Neural cell (in vitro differentiated cells): ENCODE measurements around the gene BICC1. TPM values are rescaled to one million over a fixed set of nuclear protein-coding genes. Genes with fewer than 3 reads are reported as not detected.

Experiments
- H2AFZ ChIP-seq: fragments of 200-600, 300-800 bp; sonication (generic), shearing (Covaris generic); 2 replicates; pipeline ENCODE4 v1.6.0; 2014; ENCODE audit warnings: low read depth, mild to moderate bottlenecking, antibody characterized with exemption, low read length, moderate library complexity
- H3F3A ChIP-seq: fragments of 200-600 bp; shearing (Covaris generic); 2 replicates; pipeline ENCODE4 v1.6.1; 2016; ENCODE audit warnings: mild to moderate bottlenecking, moderate library complexity, mixed read lengths, antibody characterized with exemption, low read length; ENCODE audit not compliant: insufficient read depth, poor library complexity, severe bottlenecking
- H3K27ac ChIP-seq: fragments of 200-600, 300-800 bp; sonication (generic), shearing (Covaris generic); 2 replicates; pipeline ENCODE4 v1.5.1; 2014; ENCODE audit warnings: mild to moderate bottlenecking, low read length, moderate library complexity
- H3K27me3 ChIP-seq: fragments of 300-800, 200-600 bp; sonication (generic), shearing (Covaris generic); 2 replicates; pipeline ENCODE4 v1.6.0; 2014; ENCODE audit warnings: mild to moderate bottlenecking, low read depth, low read length, moderate library complexity; ENCODE audit not compliant: insufficient read depth
- H3K36me3 ChIP-seq: fragments of 300-800, 200-600 bp; sonication (generic), shearing (Covaris generic); 2 replicates; pipeline ENCODE4 v1.5.1; 2014; ENCODE audit warnings: mild to moderate bottlenecking, antibody characterized with exemption, low read length, moderate library complexity; ENCODE audit not compliant: insufficient read depth
- H3K4me2 ChIP-seq: fragments of 300-800, 200-600 bp; sonication (generic), shearing (Covaris generic); 2 replicates; pipeline ENCODE4 v1.6.0; 2014; ENCODE audit warnings: mild to moderate bottlenecking, low read length
- H3K4me3 ChIP-seq: fragments of 300-800, 200-600 bp; sonication (generic), shearing (Covaris generic); 2 replicates; pipeline ENCODE4 v1.5.1; 2014; ENCODE audit warnings: mild to moderate bottlenecking, low read length, moderate library complexity
- H3K79me2 ChIP-seq: fragments of 200-600 bp; shearing (Covaris generic); replicated peaks from 2 replicates; pipeline ENCODE4 v1.6.0; 2014; ENCODE audit warnings: mild to moderate bottlenecking, low read length, moderate library complexity; ENCODE audit not compliant: insufficient read depth
- H3K9ac ChIP-seq: fragments of 300-800, 200-600 bp; sonication (generic), shearing (Covaris generic); 2 replicates; pipeline ENCODE4 v1.6.1; 2016; ENCODE audit warnings: mild to moderate bottlenecking, low read length, mixed read lengths
- H3K9me2 ChIP-seq: fragments of 200-600 bp; shearing (Covaris generic); 2 replicates; pipeline ENCODE4 v1.6.1; 2016; ENCODE audit warnings: mild to moderate bottlenecking, low read length, mixed read lengths; ENCODE audit not compliant: insufficient read depth
- H3K9me3 ChIP-seq: fragments of 200-600, 300-800 bp; sonication (generic), shearing (Covaris generic); 2 replicates; pipeline ENCODE4 v1.6.1; 2016; ENCODE audit warnings: mild to moderate bottlenecking, mixed run types, low read length, moderate library complexity, mixed read lengths
- H4K20me1 ChIP-seq: fragments of 200-600 bp; shearing (Covaris generic); 2 replicates; pipeline ENCODE4 v1.6.1; 2016; ENCODE audit warnings: mild to moderate bottlenecking, mixed run types; ENCODE audit not compliant: insufficient read depth
- EP300 ChIP-seq: fragments of 450-650 bp; conservative IDR thresholded peaks from 2 replicates; pipeline ENCODE4 v1.6.1; 2014; ENCODE audit warnings: antibody characterized with exemption, mild to moderate bottlenecking, moderate library complexity; ENCODE audit not compliant: poor library complexity, severe bottlenecking
- EZH2 ChIP-seq: fragments of 200-600, 300-800 bp; shearing (Covaris generic), sonication (generic); IDR thresholded peaks from 2 replicates; pipeline ENCODE4 v1.6.1; 2014; ENCODE audit warnings: antibody characterized with exemption, low read length, borderline replicate concordance, mild to moderate bottlenecking; ENCODE audit not compliant: insufficient read depth, poor library complexity, severe bottlenecking
- MXI1 ChIP-seq: fragments of 450-650 bp; conservative IDR thresholded peaks from 2 replicates; pipeline ENCODE4 v1.6.1; 2014; ENCODE audit warnings: antibody characterized with exemption, mild to moderate bottlenecking; ENCODE audit not compliant: poor library complexity, severe bottlenecking
- POLR2AphosphoS5 ChIP-seq: IDR thresholded peaks from 2 replicates; pipeline ENCODE4 v1.6.1; 2012
- RAD21 ChIP-seq: fragments of 450-650 bp; conservative IDR thresholded peaks from 2 replicates; pipeline ENCODE4 v1.6.1; 2014; ENCODE audit warnings: antibody characterized with exemption, mild to moderate bottlenecking, moderate library complexity
- SMC3 ChIP-seq: fragments of 450-650 bp; conservative IDR thresholded peaks from 2 replicates; pipeline ENCODE4 v1.6.1; 2014; ENCODE audit warnings: antibody characterized with exemption, mild to moderate bottlenecking, moderate library complexity; ENCODE audit not compliant: poor library complexity
- TAF1 ChIP-seq: IDR thresholded peaks from 2 replicates; pipeline ENCODE4 v1.6.1; 2012; ENCODE audit warnings: low read depth
- polyA plus RNA-seq: library from polyadenylated mRNA; depleted of rRNA; stranded (reverse); fragments of >200 nt; gene quantifications from 2 replicates; pipeline ENCODE4 v1.2.3, GENCODE V29; 2014
- TF ChIP-seq, protein P1 (sequence below): IDR thresholded peaks from 2 replicates; pipeline ENCODE4 v1.6.1; 2012; ENCODE audit warnings: borderline replicate concordance
- TF ChIP-seq, protein P2 (sequence below): fragments of 450-650 bp; IDR thresholded peaks from 2 replicates; pipeline ENCODE4 v1.5.1; 2014; ENCODE audit warnings: antibody characterized with exemption, mild to moderate bottlenecking, moderate library complexity; ENCODE audit not compliant: poor library complexity, severe bottlenecking

BICC1 gene
- polyA plus RNA-seq, 1 donor from 2014 or later: 7.6 TPM

DNA sequence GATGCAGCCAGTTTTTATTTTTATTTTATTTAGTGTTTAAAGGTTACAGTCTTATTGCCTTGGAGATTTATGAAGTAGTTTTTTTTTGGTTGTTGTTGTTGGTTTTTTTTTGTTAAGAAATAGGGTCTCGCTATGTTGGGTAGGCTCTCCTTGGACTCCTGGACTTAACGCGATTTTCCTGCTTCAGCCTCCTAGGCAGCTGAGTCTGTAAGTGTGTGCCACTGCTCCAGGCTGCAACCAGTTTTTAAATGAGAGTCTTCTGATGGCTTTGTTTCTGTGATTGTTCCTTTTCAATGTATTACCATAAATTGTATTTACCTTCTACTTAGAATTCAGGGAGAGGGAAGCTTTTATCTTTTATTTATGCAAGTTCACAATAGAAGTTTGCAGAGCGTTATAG, 62.8 kb downstream of the BICC1 start:
- no peak overlapping the region for H3K9ac ChIP-seq
- no peak overlapping the region for H3K27ac ChIP-seq
- no peaks in the 10 kb centered on the region for H3K9me2 ChIP-seq
- no peaks in the 10 kb centered on the region for H3F3A ChIP-seq
- H3K27me3 ChIP-seq: no peaks in the 10 kb centered on the region
- no peaks in the 10 kb centered on the region for H3K36me3 ChIP-seq
- no peak overlapping the region for H3K4me3 ChIP-seq
- H3K9me3 ChIP-seq: peaks cover 2% of the 10 kb centered on the region
- no peak overlapping the region for H3K4me2 ChIP-seq
- H3K79me2 ChIP-seq: no peaks in the 10 kb centered on the region
- TF ChIP-seq MXI1: no peak
- TF ChIP-seq POLR2AphosphoS5: no peak
- TF ChIP-seq RAD21: no peak
- no peak for TF ChIP-seq EZH2
- no peak for TF ChIP-seq TAF1
- no peak overlapping the region for H2AFZ ChIP-seq
- H4K20me1 ChIP-seq: no peaks in the 10 kb centered on the region

DNA sequence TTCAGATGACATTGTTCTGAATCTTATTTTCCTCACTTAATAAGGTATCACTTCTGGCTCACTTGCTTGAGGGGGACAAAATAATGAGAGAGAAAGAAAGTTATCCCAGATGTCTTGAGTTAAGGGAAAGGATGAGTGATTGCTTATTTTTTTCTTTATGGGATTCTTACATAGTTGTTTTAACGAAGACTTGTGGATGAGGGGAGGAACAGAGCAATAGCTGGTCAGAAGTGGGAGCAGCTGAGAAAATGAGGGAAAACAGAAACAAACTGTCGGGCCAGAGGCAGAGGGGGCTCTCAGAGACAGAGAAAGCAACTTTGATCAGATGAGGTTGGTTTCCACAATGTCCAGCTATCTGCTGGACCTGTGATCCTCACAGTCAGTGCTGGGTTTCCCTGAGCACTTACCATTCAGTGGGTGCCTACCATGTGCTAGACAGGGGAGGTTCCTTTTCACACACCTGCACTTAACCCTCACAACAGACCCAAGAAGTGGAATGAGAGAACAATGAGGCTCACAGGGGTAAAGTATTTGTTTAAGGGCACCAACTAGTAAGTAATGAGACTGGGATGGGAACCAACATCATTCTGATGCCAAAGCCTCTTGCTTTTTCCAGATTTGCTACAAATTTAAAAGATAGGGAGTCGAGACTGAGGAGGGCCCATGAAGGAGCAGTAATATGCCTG, 64.2 kb downstream of the BICC1 start:
- H3K79me2 ChIP-seq: no peaks in the 10 kb centered on the region
- H3K9me2 ChIP-seq: no peaks in the 10 kb centered on the region
- no peak overlapping the region for H3K4me2 ChIP-seq
- TF ChIP-seq SMC3 (no peak), EP300 (no peak), TAF1 (no peak), POLR2AphosphoS5 (no peak), RAD21 (no peak), MXI1 (no peak), EZH2 (no peak)
- TF ChIP-seq, protein P1, sequence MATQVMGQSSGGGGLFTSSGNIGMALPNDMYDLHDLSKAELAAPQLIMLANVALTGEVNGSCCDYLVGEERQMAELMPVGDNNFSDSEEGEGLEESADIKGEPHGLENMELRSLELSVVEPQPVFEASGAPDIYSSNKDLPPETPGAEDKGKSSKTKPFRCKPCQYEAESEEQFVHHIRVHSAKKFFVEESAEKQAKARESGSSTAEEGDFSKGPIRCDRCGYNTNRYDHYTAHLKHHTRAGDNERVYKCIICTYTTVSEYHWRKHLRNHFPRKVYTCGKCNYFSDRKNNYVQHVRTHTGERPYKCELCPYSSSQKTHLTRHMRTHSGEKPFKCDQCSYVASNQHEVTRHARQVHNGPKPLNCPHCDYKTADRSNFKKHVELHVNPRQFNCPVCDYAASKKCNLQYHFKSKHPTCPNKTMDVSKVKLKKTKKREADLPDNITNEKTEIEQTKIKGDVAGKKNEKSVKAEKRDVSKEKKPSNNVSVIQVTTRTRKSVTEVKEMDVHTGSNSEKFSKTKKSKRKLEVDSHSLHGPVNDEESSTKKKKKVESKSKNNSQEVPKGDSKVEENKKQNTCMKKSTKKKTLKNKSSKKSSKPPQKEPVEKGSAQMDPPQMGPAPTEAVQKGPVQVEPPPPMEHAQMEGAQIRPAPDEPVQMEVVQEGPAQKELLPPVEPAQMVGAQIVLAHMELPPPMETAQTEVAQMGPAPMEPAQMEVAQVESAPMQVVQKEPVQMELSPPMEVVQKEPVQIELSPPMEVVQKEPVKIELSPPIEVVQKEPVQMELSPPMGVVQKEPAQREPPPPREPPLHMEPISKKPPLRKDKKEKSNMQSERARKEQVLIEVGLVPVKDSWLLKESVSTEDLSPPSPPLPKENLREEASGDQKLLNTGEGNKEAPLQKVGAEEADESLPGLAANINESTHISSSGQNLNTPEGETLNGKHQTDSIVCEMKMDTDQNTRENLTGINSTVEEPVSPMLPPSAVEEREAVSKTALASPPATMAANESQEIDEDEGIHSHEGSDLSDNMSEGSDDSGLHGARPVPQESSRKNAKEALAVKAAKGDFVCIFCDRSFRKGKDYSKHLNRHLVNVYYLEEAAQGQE: no peak
- TF ChIP-seq, protein P2, sequence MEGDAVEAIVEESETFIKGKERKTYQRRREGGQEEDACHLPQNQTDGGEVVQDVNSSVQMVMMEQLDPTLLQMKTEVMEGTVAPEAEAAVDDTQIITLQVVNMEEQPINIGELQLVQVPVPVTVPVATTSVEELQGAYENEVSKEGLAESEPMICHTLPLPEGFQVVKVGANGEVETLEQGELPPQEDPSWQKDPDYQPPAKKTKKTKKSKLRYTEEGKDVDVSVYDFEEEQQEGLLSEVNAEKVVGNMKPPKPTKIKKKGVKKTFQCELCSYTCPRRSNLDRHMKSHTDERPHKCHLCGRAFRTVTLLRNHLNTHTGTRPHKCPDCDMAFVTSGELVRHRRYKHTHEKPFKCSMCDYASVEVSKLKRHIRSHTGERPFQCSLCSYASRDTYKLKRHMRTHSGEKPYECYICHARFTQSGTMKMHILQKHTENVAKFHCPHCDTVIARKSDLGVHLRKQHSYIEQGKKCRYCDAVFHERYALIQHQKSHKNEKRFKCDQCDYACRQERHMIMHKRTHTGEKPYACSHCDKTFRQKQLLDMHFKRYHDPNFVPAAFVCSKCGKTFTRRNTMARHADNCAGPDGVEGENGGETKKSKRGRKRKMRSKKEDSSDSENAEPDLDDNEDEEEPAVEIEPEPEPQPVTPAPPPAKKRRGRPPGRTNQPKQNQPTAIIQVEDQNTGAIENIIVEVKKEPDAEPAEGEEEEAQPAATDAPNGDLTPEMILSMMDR: no peak
- no peaks in the 10 kb centered on the region for H4K20me1 ChIP-seq
- H3F3A ChIP-seq: no peaks in the 10 kb centered on the region
- no peak overlapping the region for H3K27ac ChIP-seq
- no peaks in the 10 kb centered on the region for H3K36me3 ChIP-seq
- no peak overlapping the region for H3K4me3 ChIP-seq
- no peak overlapping the region for H3K9ac ChIP-seq
- H3K9me3 ChIP-seq: no peaks in the 10 kb centered on the region
- H2AFZ ChIP-seq: no peak overlapping the region
- H3K27me3 ChIP-seq: no peaks in the 10 kb centered on the region

DNA sequence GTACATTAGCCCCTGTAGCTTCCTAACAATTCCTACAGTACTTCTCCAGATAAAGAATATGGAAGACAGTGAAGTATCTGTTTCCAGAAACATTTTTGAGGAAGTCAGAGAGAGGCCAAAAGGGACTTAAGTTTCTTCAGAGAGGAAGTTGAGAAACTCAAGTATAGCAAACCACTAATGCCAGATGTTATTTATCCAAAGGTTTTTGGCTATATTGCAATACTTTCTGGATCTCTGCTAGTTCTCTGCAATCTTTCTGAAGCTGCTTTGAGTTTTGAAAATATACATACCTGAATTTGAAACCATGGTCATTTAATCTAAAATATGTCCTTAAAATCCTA, 64.7 kb downstream of the BICC1 start:
- H3K9ac ChIP-seq: no peak overlapping the region
- no peak overlapping the region for H3K4me2 ChIP-seq
- H3K79me2 ChIP-seq: no peaks in the 10 kb centered on the region
- H2AFZ ChIP-seq: no peak overlapping the region
- no peaks in the 10 kb centered on the region for H3K9me2 ChIP-seq
- no peaks in the 10 kb centered on the region for H3K36me3 ChIP-seq
- no peaks in the 10 kb centered on the region for H3K9me3 ChIP-seq
- no peaks in the 10 kb centered on the region for H4K20me1 ChIP-seq
- no peak overlapping the region for H3K27ac ChIP-seq
- no peaks in the 10 kb centered on the region for H3K27me3 ChIP-seq
- no peak for TF ChIP-seq EP300
- TF ChIP-seq MXI1: no peak
- TF ChIP-seq, protein P1: no peak
- no peak for TF ChIP-seq RAD21
- no peak for TF ChIP-seq POLR2AphosphoS5
- no peak for TF ChIP-seq TAF1
- no peak for TF ChIP-seq EZH2
- TF ChIP-seq, protein P2: no peak
- no peak for TF ChIP-seq SMC3
- H3F3A ChIP-seq: no peaks in the 10 kb centered on the region
- no peak overlapping the region for H3K4me3 ChIP-seq
